Progenitor cell of endocrine pancreas (in vitro differentiated cells): ENCODE results near the gene TXNRD2. TPM values are rescaled to one million over a fixed set of nuclear protein-coding genes. Genes with fewer than 3 reads are reported as not detected.
"Not testable (repeated sequence)": the region's sequence is repeated elsewhere in the genome, so short reads cannot be mapped to it uniquely, and the experiment has no call there.

Source experiments
- DNase-seq: peaks from one replicate; pipeline ENCODE4 v3.0.0; 2021; ENCODE audit warnings: low spot score; ENCODE audit not compliant: unreplicated experiment
- H3K27ac Mint-ChIP-seq: 2 replicates; pipeline ENCODE4 v1.8.0; 2021; ENCODE audit warnings: mild to moderate bottlenecking, moderate library complexity, mixed read lengths
- H3K27me3 Mint-ChIP-seq: 2 replicates; pipeline ENCODE4 v1.8.0; 2021; ENCODE audit warnings: mixed read lengths
- H3K36me3 Mint-ChIP-seq: 2 replicates; pipeline ENCODE4 v1.8.0; 2022; ENCODE audit warnings: mixed read lengths; ENCODE audit not compliant: insufficient read depth
- H3K4me1 Mint-ChIP-seq: 2 replicates; pipeline ENCODE4 v1.8.0; 2021; ENCODE audit warnings: low read depth, mixed read lengths
- H3K4me3 Mint-ChIP-seq: 2 replicates; pipeline ENCODE4 v1.8.0; 2021; ENCODE audit warnings: low read depth, mild to moderate bottlenecking, moderate library complexity, mixed read lengths
- H3K9me3 Mint-ChIP-seq: 2 replicates; pipeline ENCODE4 v1.8.0; 2021; ENCODE audit warnings: low read depth, mixed read lengths
- CTCF ChIP-seq: fragments of 200-600 bp; sonication (generic); IDR thresholded peaks from one replicate; pipeline ENCODE4 v1.5.0; 2021; ENCODE audit warnings: antibody characterized with exemption, mild to moderate bottlenecking; ENCODE audit not compliant: unreplicated experiment
- total RNA-seq: library from RNA; stranded (reverse); gene quantifications from 2 replicates; pipeline ENCODE4 v1.2.1, GENCODE V29; 2021

Gene TXNRD2
- total RNA-seq, 1 donor from 2014 or later, result 14.0 TPM

GRCh38 chr22:19837915-19838314 lies 103.7 kb downstream of the TXNRD2 start:
- Mint-ChIP-seq H3K9me3 (no peaks in the 10 kb centered on the region), H3K36me3 (no peaks in the 10 kb centered on the region), H3K4me3 (no peak overlapping the region), H3K27me3 (no peaks in the 10 kb centered on the region), H3K4me1 (peaks cover 12% of the 10 kb centered on the region), H3K27ac (no peak overlapping the region)
- DNase-seq, result no peak
- TF ChIP-seq CTCF, result no peak

- H3K27ac Mint-ChIP-seq, result no peak overlapping the region
- no peak for DNase-seq
- H3K36me3 Mint-ChIP-seq, result no peaks in the 10 kb centered on the region
- H3K27me3 Mint-ChIP-seq, result no peaks in the 10 kb centered on the region
- H3K4me3 Mint-ChIP-seq, result no peak overlapping the region
- TF ChIP-seq CTCF, result no peak
- H3K4me1 Mint-ChIP-seq, result peaks cover 9% of the 10 kb centered on the region
- H3K9me3 Mint-ChIP-seq, result no peaks in the 10 kb centered on the region
Observed at GRCh38 chr22:19836512-19836911, 105.1 kb downstream of the TXNRD2 start.

GRCh38 chr22:19834599-19834998 lies 107.0 kb downstream of the TXNRD2 start:
- DNase-seq, result no peak
- Mint-ChIP-seq H3K9me3 (no peaks in the 10 kb centered on the region), H3K27ac (no peak overlapping the region), H3K27me3 (no peaks in the 10 kb centered on the region), H3K36me3 (no peaks in the 10 kb centered on the region), H3K4me1 (no peaks in the 10 kb centered on the region), H3K4me3 (no peak overlapping the region)
- no peak for TF ChIP-seq CTCF

GRCh38 chr22:19833327-19833726 lies 108.3 kb downstream of the TXNRD2 start:
- H3K9me3 Mint-ChIP-seq, H3K27ac Mint-ChIP-seq, H3K4me1 Mint-ChIP-seq, H3K27me3 Mint-ChIP-seq, DNase-seq, H3K36me3 Mint-ChIP-seq, H3K4me3 Mint-ChIP-seq: not testable (repeated sequence)

GRCh38 chr22:19832476-19833108 lies 109.0 kb downstream of the TXNRD2 start:
- Mint-ChIP-seq H3K4me3 (no peak overlapping the region), H3K27ac (no peak overlapping the region), H3K27me3 (no peaks in the 10 kb centered on the region), H3K9me3 (no peaks in the 10 kb centered on the region), H3K4me1 (no peaks in the 10 kb centered on the region), H3K36me3 (no peaks in the 10 kb centered on the region)
- no peak for DNase-seq
- no peak for TF ChIP-seq CTCF

GRCh38 chr22:19831979-19832378 lies 109.6 kb downstream of the TXNRD2 start:
- H3K27ac Mint-ChIP-seq, H3K9me3 Mint-ChIP-seq, H3K36me3 Mint-ChIP-seq, H3K4me3 Mint-ChIP-seq, H3K27me3 Mint-ChIP-seq, H3K4me1 Mint-ChIP-seq, DNase-seq: not testable (repeated sequence)
